Common myeloid progenitor, CD34-positive (primary cell): Measurements from ENCODE around the gene DDIAS.
A peak's percentile ranks its signal among the peaks of the same experiment; 100 is the strongest.
"Not testable (repeated sequence)": the region's sequence is repeated elsewhere in the genome, so short reads cannot be mapped to it uniquely, and the experiment has no call there.

ENCODE experiments used
- CTCF ChIA-PET: fragments of 350-600 bp; sonication (Branson Sonifier 250); formaldehyde crosslinking; loops from one replicate; lab custom pipeline; 2021; ENCODE audit warnings: antibody characterized with exemption; lab: Charles Lee
- POLR2A ChIA-PET: fragments of 350-600 bp; sonication (Branson Sonifier 250); formaldehyde crosslinking; loops from one replicate; lab custom pipeline; 2021; ENCODE audit warnings: antibody characterized with exemption; lab: Charles Lee
- DNase-seq, 3 donors: peaks; one replicate each; pipeline versions ENCODE4 v3.0.0 to v3.0.0-alpha.2; 2013
- H3K27ac ChIP-seq, 2 experiments: 1 replicate in 1 of 2; 2 replicates in 1 of 2; pipeline ENCODE4 v1.7.0; 2013; ENCODE audit warnings: inconsistent platforms in 2 of 2, low read length in 2 of 2, mild to moderate bottlenecking in 2 of 2, low read depth in 1 of 2, moderate library complexity in 1 of 2; ENCODE audit not compliant: severe bottlenecking in 2 of 2, insufficient read depth in 1 of 2, poor library complexity in 1 of 2
- H3K27me3 ChIP-seq, 5 experiments: replicated peaks in 2 of 5; 1 replicate in 3 of 5; 2 replicates in 2 of 5; pipeline versions ENCODE4 v1.6.1 to v1.7.0; 2013; ENCODE audit warnings: low read length in 4 of 5, mild to moderate bottlenecking in 2 of 5, moderate library complexity in 2 of 5, inconsistent platforms in 1 of 5; ENCODE audit not compliant: insufficient read depth in 5 of 5, control insufficient read depth in 4 of 5
- H3K36me3 ChIP-seq, 4 experiments: 1 replicate in 2 of 4; 2 replicates in 2 of 4; pipeline versions ENCODE4 v1.6.1 to v1.7.0; 2013; ENCODE audit warnings: low read length in 3 of 4, control low read depth in 1 of 4, mild to moderate bottlenecking in 1 of 4; ENCODE audit not compliant: control insufficient read depth in 4 of 4, insufficient read depth in 4 of 4
- H3K4me1 ChIP-seq, 4 experiments: 1 replicate in 3 of 4; 2 replicates in 1 of 4; pipeline versions ENCODE4 v1.6.1 to v1.7.1; 2013; ENCODE audit warnings: low read length in 3 of 4, mild to moderate bottlenecking in 3 of 4, control low read depth in 1 of 4, inconsistent platforms in 1 of 4, moderate library complexity in 1 of 4; ENCODE audit not compliant: control insufficient read depth in 4 of 4, insufficient read depth in 4 of 4; ENCODE audit errors: control extremely low read depth in 1 of 4
- H3K4me3 ChIP-seq, 7 experiments: 1 replicate in 4 of 7; 2 replicates in 3 of 7; pipeline versions ENCODE4 v1.5.1 to v1.7.0; 2013; ENCODE audit warnings: mild to moderate bottlenecking in 7 of 7, low read length in 6 of 7, moderate library complexity in 6 of 7, inconsistent platforms in 2 of 7, low read depth in 2 of 7, control low read depth in 1 of 7; ENCODE audit not compliant: insufficient read depth in 4 of 7, control insufficient read depth in 1 of 7; ENCODE audit errors: extremely low read depth in 1 of 7
- H3K9me3 ChIP-seq, 5 experiments: 1 replicate in 4 of 5; 2 replicates in 1 of 5; pipeline versions ENCODE4 v1.6.1 to v1.7.1; 2013; ENCODE audit warnings: low read length in 4 of 5, mild to moderate bottlenecking in 2 of 5, inconsistent platforms in 1 of 5, low read depth in 1 of 5, moderate library complexity in 1 of 5; ENCODE audit not compliant: control insufficient read depth in 4 of 5, insufficient read depth in 2 of 5; ENCODE audit errors: control extremely low read depth in 1 of 5
- WGBS: methylation state at CpG from one replicate; pipeline ENCODE4 v1.1.5; 2013; ENCODE audit not compliant: insufficient coverage; 5-methylcytosine and 5-hydroxymethylcytosine counted together

DDIAS gene

GRCh38 chr11:82932564-82932963 is 31.0 kb downstream of the DDIAS start:
- peak in 2 of 3 donors; percentile 38 to 80 for DNase-seq
- WGBS = no CpG with 5 or more reads among the region's 1 CpG
- Histone ChIP-seq H3K36me3 (peaks cover 0 to 28% (median 2%) of the 10 kb centered on the region in 4 experiments), H3K9me3 (no peaks in the 10 kb centered on the region), H3K4me3 (no peak overlapping the region), H3K27ac (no peak overlapping the region), H3K4me1 (peaks cover 0 to 4% (median 3%) of the 10 kb centered on the region in 4 experiments), H3K27me3 (no peaks in the 10 kb centered on the region)
- ChIA-PET CTCF (interaction anchor here (0.5 to 1.2 kb wide), 4 partner anchors 12 to 154 kb away, joined by 3 read pairs; no protein-coding TSS in a partner anchor), POLR2A (no interaction called here)

GRCh38 chr11:82936261-82936660 is 34.7 kb downstream of the DDIAS start:
- no peak for DNase-seq
- no peak overlapping the region for H3K27ac ChIP-seq
- POLR2A ChIA-PET = no interaction called here
- H3K27me3 ChIP-seq = no peaks in the 10 kb centered on the region
- peaks cover 0 to 4% (median 2%) of the 10 kb centered on the region in 4 experiments for H3K4me1 ChIP-seq
- CTCF ChIA-PET = no interaction called here
- H3K4me3 ChIP-seq = no peak overlapping the region
- no CpG with 5 or more reads among the region's 3 CpGs for WGBS
- H3K36me3 ChIP-seq = peaks cover 0 to 28% (median 2%) of the 10 kb centered on the region in 4 experiments
- no peaks in the 10 kb centered on the region for H3K9me3 ChIP-seq

- CTCF ChIA-PET = interaction anchor here (0.9 kb wide), 1 partner anchor 9 kb away, joined by 3 read pairs; no protein-coding TSS in a partner anchor
- no peak overlapping the region for H3K27ac ChIP-seq
- WGBS = 100% methylated on average over 2 of the region's 2 CpGs
These were observed 36.0 kb downstream of the DDIAS start for GRCh38 chr11:82937554-82937953.

GRCh38 chr11:82939456-82939855 is 37.9 kb downstream of the DDIAS start:
- no peaks in the 10 kb centered on the region for H3K9me3 ChIP-seq
- H3K36me3 ChIP-seq = peaks cover 0 to 4% (median under 1%) of the 10 kb centered on the region in 4 experiments
- H3K4me1 ChIP-seq = no peaks in the 10 kb centered on the region
- ChIA-PET POLR2A (no interaction called here), CTCF (no interaction called here)
- DNase-seq = no peak
- no peak overlapping the region for H3K27ac ChIP-seq
- H3K4me3 ChIP-seq = no peak overlapping the region
- no CpG with 5 or more reads among the region's 2 CpGs for whole genome bisulfite sequencing
- H3K27me3 ChIP-seq = no peaks in the 10 kb centered on the region

More at GRCh38 chr11:82937554-82937953, 36.0 kb downstream of the DDIAS start:
- POLR2A ChIA-PET = no interaction called here
- peaks cover 0 to 18% (median under 1%) of the 10 kb centered on the region in 4 experiments for H3K36me3 ChIP-seq
- no peaks in the 10 kb centered on the region for H3K27me3 ChIP-seq
- no peak for DNase-seq
- peaks cover 0 to 4% (median 0%) of the 10 kb centered on the region in 4 experiments for H3K4me1 ChIP-seq
- H3K4me3 ChIP-seq = no peak overlapping the region
- no peaks in the 10 kb centered on the region for H3K9me3 ChIP-seq

- H3K27me3 ChIP-seq = no peaks in the 10 kb centered on the region
- no peak overlapping the region for H3K4me3 ChIP-seq
- 100% methylated on average over 1 of the region's 2 CpGs for WGBS
- CTCF ChIA-PET = interaction anchor here (1.2 kb wide), 1 partner anchor 308 kb away, joined by 3 read pairs; no protein-coding TSS in a partner anchor
- POLR2A ChIA-PET = interaction anchor here (0.7 kb wide), 1 partner anchor 214 kb away, joined by 6 read pairs; the partner anchor contains the start of gene PCF11
- no peaks in the 10 kb centered on the region for H3K4me1 ChIP-seq
- H3K36me3 ChIP-seq = no peaks in the 10 kb centered on the region
- DNase-seq = no peak
- H3K27ac ChIP-seq = no peak overlapping the region
- no peaks in the 10 kb centered on the region for H3K9me3 ChIP-seq
These were observed 40.8 kb downstream of the DDIAS start for GRCh38 chr11:82942376-82942775.

GRCh38 chr11:82943430-82943829 is 41.9 kb downstream of the DDIAS start:
- H3K27me3 ChIP-seq, DNase-seq, H3K9me3 ChIP-seq, H3K27ac ChIP-seq, H3K36me3 ChIP-seq, H3K4me3 ChIP-seq, H3K4me1 ChIP-seq, POLR2A ChIA-PET: not testable (repeated sequence)
- CTCF ChIA-PET = interaction anchor here (0.6 to 1.2 kb wide), 2 partner anchors 307 to 427 kb away, joined by 3 read pairs; no protein-coding TSS in a partner anchor
- WGBS = 100% methylated on average over 1 of the region's 1 CpG

GRCh38 chr11:82944198-82944597 is 42.7 kb downstream of the DDIAS start:
- CTCF ChIA-PET = no interaction called here
- no peak for DNase-seq
- WGBS = 92% methylated on average over 1 of the region's 2 CpGs
- Histone ChIP-seq H3K27ac (no peak overlapping the region), H3K27me3 (no peaks in the 10 kb centered on the region), H3K4me3 (no peak overlapping the region), H3K36me3 (no peaks in the 10 kb centered on the region), H3K4me1 (no peaks in the 10 kb centered on the region), H3K9me3 (no peaks in the 10 kb centered on the region)
- POLR2A ChIA-PET = no interaction called here
